Activated effector memory CD4-positive, alpha-beta T cell treated with anti-CD3 and anti-CD28 coated beads, Interleukin-2, amount 50 U/mL, for 16 hours (primary cell): Measurements from ENCODE around the gene NTRK2.

ENCODE experiments used
- DNase-seq: peaks from one replicate; pipeline ENCODE4 v3.0.0-alpha.2; 2020

The NTRK2 gene

DNA sequence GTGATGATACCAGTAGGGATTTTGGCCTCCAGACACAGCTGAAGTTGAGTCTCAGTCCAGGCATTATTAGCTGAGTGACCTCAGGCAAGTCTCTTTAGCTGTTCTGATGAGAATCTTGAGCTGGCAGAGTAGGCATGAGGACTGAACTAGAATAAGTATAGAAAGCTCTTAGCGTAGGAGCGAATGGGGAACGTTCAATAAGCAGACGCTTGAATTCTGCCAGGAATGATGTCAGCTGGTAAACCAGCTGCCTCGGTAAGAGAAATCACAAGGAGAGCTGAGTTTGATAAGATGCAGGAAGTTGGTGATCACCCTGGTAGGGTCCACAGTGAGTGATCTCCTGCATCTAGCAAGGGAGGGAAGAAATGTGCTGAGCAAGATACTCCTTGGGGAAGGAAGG lies 280.4 kb downstream of the NTRK2 start:
- DNase-seq = no peak

GRCh38 chr9:84950879-84951811 lies 281.6 kb downstream of the NTRK2 start:
- no peak for DNase-seq

DNA sequence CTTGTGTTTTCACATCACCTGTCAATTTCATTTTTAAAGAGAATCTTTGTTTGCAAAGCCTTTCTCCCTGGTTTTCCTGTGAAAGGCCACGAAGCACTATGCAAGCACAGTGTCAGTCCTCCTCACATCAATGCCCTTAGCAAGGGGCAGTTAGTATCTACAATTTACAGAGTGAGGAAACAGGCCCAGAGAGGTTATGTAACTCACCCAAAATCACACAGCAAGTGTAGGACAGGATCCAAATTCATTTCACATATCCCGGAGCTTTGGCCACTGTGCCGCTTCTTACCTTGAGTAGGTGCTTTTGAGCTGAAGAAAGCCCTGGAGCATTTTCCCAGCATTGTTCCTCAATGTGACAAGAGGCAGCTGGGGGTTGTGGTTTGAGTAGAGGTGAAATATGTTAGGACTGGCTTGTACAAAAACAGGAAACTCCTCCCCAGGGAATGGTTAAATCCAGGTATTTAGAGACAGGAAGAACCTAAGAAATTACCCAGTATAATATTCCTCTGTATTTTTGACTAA lies 283.8 kb downstream of the NTRK2 start:
- DNase-seq = no peak

DNA sequence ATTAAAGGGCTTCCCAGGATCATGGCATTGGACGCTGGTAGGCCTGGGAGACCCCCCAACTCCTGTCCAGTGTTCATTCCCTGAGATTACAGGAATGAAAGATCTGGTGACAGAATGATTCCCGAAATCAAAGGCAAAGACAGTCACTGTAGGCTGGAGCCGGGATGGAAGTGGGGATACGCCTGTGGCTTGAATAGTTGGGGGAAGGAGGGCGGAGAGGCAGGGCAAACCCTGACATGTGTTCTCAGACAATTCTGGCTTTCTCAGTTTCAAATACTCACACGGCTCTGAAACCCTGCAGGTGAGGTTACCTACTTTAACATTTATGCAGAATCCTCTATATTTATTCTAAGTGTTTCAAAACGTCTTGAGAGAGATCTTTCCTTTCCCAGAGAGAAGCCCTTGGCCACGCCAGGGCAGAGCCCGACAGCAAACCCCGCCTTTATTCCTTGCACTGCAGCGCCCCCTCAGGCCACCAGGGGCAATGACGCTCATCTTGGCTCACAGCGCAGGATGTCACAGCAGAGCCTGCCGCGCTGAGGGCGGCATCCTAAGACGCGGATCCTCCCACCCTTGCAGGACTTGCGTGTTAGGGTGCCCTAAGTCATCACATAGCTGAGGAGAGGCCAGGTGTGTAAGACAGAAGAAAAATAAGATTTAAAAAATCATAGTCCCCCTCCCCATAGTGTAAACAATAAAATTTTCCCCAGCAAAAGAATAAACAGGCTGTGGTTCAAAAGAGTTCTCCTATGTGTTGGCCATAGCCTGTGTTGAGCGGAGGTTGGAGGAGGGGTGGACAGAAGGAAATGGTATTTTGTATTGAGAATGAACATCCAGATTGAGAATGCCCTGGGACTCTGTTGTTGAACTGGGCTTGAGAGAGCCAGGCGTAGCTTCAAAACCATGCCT lies 284.5 kb downstream of the NTRK2 start:
- DNase-seq = peak; percentile 79

- DNase-seq = no peak
Measured at GRCh38 chr9:84955155-84955554, 285.6 kb downstream of the NTRK2 start.

DNA sequence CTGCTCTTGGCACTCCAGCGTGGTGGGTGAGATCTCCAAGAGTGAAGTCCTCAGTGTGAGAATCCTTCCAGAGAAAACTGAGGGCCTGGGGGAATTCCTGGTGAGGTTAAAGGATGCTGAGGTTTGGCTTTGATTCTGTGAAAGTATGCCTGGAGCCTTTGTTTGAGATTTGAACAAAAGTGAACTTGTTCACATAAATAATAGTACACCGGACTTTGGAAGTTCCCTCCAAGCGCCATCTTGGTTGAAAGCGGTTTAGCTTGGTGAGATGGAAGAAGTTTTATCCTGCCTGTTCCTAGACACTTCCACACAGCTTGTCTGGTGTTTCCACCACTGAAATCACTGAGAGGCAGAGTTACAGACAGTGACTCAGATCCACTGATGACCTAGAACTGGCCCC lies 286.4 kb downstream of the NTRK2 start:
- no peak for DNase-seq

- DNase-seq = no peak
Measured at GRCh38 chr9:84959339-84959738, 289.8 kb downstream of the NTRK2 start.

DNA sequence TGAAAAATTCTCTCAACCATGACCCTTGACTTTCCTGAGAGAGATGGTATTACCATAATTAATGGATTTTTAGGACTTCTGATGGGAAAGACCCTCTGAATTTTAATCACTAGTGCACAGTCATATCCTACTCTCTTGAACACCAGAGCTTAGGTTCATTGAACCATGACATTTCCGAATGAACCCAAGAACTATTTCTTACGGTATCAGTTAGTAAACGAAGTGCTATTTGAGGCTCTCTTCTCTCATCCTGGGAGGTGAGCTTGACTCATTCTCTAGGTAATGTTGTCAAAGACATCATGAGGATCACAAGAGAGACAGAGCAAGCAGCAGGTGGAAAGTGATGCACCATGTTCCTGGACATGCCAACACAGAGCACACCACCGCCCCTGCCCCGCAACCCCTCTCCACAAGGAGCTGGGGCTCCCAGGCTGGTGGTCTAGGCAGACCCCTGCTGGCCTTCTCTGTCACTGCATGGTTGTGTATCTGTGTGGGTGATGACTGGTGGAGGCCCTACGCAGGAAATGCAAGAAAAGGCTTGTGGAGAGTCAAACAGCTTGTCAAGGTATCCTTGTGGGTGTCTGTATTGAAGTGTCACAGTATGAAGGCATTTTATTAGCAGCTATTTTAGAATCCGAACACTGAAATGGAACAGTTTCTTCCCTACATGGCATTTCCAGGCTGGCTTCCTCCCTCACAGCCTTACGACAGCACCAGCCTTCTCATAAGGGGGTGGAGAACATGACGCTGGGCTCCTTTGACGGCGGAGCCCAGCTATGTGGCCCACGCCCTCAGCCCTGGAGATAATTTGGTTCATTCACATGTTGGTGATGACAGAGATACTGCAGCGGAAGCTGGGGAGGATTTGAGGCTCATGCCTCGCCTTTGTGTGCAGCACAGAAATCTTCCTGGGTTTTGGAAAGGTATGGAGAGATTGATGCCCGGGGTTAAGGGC lies 297.6 kb downstream of the NTRK2 start:
- DNase-seq = no peak

DNA sequence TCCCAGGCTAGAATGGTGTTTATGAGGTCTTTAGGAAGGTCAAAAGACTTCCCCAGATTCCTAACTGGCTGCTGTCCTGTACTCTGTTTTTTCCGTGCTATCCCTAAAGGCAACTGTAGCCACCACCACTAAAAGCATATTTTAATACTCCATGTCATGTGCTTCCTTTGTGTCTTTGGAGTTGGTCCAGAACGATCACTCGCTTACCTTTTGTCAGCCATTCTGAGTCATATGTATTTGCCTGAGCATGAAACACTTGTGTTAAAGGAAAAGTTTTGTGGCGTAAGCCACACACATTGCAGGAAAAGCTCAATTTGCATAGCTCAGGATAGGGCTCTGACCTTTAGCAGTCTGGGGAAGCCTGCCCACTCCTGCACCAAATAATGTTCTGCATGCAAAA lies 299.6 kb downstream of the NTRK2 start:
- DNase-seq = no peak

DNA sequence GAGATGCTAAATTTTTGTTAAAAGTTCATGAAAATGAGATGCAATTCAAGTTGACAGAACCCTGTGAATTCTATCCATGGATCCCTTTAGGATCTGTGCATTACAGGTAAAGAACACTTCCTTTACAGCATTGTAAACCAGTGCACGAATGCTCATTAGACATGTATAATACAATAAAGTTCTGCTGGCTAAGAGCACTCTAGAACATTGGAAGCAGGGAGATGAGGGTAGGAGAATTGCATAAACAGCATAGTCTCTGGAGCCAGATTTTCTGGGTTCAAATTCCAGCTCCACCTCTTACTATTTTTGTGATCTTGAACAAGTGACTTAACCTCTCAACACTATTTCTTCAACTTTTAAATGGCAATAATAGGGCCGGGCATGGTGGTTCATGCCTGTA lies 300.2 kb downstream of the NTRK2 start:
- DNase-seq = no peak

GRCh38 chr9:84970432-84970831 lies 300.9 kb downstream of the NTRK2 start:
- DNase-seq = no peak

- DNase-seq = no peak
Measured at GRCh38 chr9:84971571-84971970, 302.0 kb downstream of the NTRK2 start.

- no peak for DNase-seq
Measured at GRCh38 chr9:84974258-84974657, 304.7 kb downstream of the NTRK2 start.

DNA sequence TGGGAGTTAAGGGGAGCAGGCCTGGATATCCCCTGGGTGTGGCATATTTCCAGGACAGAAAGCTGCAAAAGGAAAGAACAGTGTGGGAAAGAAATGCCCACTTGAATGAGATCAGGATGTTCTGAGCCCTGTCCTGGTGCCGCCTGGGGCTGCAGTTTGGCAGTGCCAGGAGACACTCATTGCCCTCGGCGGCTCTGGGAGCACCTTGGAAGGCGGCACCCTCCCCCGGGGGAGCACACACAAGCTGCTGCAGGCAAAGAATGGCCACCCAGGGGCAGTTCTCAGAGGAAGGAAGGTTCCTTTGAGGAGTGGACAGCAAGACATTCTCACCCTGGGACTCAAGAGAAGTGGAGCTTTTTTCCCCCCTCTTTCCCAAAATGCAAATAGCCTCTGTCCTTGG lies 305.3 kb downstream of the NTRK2 start:
- DNase-seq = no peak

- DNase-seq = no peak
Measured at GRCh38 chr9:84975926-84976325, 306.4 kb downstream of the NTRK2 start.

- no peak for DNase-seq
Measured at GRCh38 chr9:84978661-84979060, 309.1 kb downstream of the NTRK2 start.

- DNase-seq = no peak
Measured at GRCh38 chr9:84983749-84984148, 314.2 kb downstream of the NTRK2 start.

- DNase-seq = no peak
Measured at GRCh38 chr9:84988621-84989020, 319.1 kb downstream of the NTRK2 start.

DNA sequence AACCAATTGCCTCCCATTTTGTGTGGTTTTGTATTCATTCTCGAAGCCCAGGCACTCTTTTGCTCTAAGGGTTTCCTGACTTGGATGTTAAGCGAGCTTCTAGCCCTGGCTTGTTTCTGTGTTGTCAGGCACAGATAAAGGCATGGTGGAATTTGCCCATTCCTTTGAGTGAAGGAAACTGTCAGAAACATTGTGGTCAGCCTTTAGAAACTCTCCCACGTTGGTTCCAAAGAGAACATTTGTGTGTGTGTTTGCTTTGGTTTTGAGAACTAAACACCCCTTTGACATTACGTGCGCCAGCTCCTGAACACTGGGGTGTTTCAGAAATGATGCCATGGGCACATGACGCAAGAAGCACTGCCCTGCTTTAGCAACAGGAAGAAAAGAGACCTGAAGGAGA lies 320.9 kb downstream of the NTRK2 start:
- no peak for DNase-seq

- DNase-seq = no peak
Measured at GRCh38 chr9:84990850-84991513, 321.5 kb downstream of the NTRK2 start.

DNA sequence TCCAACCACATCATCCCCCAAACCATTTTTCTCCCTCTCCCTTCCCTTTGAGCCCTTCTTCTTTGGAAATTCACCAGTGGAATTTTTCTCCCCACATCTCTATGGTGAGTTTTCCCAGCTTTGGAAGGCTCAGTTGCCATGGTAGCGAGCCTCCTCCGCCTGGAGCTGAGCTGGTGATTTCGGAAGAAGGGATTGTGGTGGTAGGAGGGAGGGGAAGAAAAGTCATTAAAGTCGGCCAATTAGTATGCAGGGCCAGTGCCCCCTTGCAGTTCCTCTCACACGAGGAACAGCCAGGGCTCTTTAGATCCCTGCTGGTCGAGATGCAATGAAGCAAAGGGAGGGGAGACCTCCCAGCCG lies 322.0 kb downstream of the NTRK2 start:
- no peak for DNase-seq

GRCh38 chr9:84992381-84992780 lies 322.9 kb downstream of the NTRK2 start:
- DNase-seq = no peak
